GM19099 (cell line): Measurements from ENCODE around the gene CPEB3.

Experiments
- POLR2A ChIP-seq: IDR thresholded peaks from 3 replicates; pipeline ENCODE4 v1.6.1; 2011; ENCODE audit warnings: low read depth; ENCODE audit not compliant: insufficient read length; ENCODE audit errors: extremely low read depth

The CPEB3 gene

DNA sequence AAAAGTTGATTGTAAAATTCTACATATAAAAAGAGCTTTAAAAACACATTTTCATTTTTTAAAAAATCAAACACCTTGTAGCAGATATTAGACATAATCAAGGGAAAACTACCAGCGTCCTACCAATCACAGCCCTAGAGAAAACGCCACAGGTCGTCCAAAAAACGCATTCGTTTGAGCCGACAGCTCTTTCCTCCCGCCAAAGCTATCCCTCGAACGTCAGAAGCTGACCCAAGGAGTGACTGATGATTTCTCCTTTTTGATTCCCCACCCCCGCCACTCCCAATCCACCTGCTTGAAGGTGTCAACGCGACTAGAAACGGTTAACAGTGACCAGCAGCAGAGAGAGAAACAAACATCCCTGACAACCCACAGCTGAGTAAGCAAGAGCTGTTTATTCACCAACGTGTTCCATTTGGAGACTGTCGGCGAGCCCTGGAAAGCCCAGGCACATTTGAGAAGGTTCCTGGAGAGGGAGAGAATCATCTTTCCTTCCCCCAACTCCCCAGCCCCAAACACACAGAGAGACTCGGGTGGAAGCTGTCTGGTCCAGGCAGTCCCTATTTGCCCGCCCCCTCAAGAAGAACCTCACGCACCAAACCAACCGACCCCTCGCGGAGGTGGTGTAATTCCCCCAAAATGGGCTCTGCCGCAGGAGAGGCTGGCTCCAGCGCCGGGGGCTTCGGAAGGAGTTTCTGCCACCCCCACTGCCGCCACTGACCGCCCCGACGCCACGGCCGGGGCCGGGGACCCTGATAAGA, 622 bp downstream of the CPEB3 start:
- TF ChIP-seq POLR2A, result no peak

DNA sequence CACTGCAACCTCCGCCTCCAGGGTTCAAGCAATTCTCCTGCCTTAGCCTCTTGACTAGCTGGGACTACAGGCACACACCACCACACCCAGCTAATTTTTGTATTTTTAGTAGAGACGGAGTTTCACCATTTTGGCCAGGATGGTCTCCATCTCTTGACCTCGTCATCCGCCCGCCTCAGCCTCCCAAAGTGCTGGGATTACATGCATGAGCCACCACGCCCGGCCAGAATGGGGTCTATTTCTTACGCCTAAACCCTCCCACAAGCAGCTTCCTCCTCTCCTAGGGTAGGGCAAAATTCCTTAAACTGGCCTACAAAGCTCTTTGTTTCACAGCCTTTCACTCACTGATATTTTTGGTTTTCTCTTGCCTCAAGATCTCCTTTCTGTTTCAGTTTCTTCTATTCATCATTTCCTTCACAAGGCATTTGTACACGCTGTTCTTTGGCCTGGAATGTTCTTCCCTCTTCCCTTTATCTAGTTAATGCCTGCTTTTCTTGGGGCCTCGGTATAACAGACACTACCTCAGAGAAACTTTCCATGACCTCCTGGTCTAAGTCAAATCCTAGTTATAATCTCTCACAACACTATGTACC, 6.7 kb downstream of the CPEB3 start:
- no peak for TF ChIP-seq POLR2A

GRCh38 chr10:92278996-92279696, 11.7 kb downstream of the CPEB3 start:
- no peak for TF ChIP-seq POLR2A

GRCh38 chr10:92274071-92274470, 16.8 kb downstream of the CPEB3 start:
- TF ChIP-seq POLR2A, result no peak

GRCh38 chr10:92268748-92269147, 22.1 kb downstream of the CPEB3 start:
- TF ChIP-seq POLR2A, result no peak

DNA sequence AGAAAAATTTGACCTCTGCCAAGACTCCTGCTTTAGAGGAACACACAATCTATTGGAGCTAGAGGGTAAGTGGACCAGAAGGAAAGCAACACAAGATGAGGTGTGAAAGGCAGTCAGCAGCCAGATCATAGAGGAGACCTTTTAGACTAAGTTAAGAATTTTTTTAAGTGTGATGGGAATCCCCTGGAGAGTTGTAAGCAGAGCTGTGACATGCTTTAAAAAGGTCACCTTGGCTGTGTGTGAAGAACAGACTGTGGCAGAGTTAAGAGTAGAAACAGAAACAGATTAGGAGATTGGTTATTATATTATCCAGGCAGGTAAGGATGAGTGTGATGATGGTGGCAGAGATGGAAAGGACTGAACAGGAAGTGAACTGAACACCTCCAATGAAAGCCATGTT, 23.5 kb downstream of the CPEB3 start:
- TF ChIP-seq POLR2A, result no peak

DNA sequence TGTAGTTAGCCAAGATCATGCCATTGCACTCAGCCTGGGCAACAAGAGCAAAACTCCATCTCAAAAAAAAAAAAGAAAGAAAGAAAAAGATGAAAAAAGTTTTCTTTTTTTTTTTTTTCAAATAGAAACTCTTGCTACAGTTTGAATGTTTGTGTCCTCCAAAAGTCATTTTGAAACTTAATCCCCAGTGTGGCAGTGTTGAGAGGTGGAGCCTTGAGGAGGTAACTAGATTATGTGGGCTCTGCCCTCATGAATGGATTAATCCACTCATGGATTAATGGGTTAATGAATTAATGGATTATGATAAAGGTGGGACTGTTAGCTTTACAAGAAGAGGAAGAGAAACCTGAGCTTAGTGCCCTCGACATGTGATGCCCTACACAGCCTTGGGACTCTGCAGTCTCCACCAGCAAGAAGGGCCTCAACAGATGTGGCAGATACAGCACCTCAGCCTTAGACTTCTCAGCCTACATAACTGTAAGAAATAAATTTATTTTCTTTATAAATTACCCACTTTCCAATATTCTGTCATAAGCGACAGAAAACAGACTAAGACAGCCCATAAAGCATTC, 25.1 kb downstream of the CPEB3 start:
- no peak for TF ChIP-seq POLR2A

GRCh38 chr10:92264249-92264648, 26.6 kb downstream of the CPEB3 start:
- TF ChIP-seq POLR2A, result no peak

DNA sequence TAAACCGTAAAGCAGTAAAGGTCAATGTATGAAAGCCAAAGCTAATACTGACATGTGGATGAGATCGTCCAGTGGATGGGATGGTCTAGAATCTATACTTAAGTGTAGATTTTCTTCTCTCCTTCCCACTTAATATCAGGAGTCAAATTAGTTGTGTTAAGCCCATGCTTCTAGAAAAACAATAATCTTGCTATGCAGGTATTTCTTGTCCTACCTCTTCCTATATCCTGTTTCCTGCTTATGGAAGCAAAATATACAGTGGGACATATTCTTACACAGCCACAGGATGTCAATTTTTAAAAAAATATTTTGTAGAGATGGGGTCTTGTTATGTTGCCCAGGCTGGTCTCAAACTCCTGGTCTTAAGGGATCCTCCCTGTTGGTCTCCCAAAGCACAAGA, 27.5 kb downstream of the CPEB3 start:
- no peak for TF ChIP-seq POLR2A

DNA sequence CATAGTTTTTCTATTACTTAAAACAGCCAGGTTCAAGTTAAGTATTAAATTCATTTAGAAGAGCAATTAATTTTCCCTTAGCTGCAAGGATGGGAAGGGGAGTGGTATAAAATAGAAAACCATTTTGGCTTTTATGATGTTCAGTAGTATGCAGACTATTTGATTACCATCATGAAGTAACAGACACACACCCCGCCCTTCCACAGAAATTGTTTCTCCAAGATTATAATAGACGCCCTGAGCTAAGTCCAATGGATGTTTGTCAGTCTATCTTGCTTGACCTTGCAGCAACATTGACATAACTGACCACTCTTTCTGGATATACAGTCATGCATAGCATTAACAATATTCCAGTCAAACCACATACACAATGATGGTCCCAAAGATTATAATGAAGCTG, 42.3 kb downstream of the CPEB3 start:
- no peak for TF ChIP-seq POLR2A

- TF ChIP-seq POLR2A, result no peak
Observed at GRCh38 chr10:92244796-92245195, 46.1 kb downstream of the CPEB3 start.

DNA sequence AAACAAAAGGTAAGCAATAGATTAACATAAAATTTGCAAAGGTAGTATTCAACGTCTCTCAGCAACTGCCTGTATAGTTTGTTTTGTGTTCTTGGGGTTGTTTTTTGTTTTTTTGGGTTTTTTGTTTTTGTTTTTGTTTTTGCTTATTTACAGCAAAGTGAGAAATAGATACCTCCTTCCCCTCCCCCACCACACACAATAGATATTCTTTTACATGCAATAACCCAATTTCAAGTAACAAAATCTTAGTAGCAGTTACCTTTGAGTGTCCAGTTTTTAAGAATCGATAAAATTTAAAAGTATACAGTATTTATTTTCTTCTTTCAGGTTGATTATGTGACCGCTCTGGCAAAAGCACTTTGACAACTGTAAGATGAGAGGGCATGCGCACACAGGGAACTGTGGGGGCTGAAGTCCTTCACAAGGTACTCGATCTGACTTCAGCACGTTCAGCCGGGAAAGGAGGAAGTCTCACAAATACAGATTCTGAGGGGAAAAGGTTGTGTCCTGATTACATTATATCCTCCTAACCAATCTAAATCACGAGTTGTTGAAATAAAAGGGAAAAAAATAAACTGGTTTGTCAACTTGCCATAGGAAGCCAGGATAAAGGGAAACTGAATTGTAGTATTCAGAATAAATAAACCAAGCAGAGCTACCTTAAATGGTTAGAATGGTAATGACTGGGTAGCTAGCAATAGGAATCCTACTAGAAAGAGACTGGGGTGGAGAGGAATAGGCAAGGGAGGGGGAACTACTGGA, 47.8 kb downstream of the CPEB3 start:
- TF ChIP-seq POLR2A, result no peak

DNA sequence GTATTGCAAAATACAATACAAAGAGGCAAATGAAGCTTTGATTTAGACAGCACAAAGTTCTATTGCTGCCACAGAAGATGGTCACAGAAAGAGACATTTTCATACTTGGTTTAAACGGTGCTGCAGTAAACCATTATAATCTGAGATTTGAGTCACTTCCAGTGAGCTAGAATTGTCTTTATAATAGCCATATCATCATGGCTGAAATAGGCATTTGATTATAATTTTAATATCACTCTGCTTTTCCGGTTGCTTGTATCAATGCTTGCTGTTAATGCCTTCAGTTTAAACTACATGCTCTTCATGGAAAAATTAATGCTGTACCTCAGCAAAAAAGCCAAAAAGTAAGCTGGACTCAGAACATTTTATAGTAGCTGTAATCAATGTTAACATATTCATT, 48.5 kb downstream of the CPEB3 start:
- no peak for TF ChIP-seq POLR2A

- TF ChIP-seq POLR2A, result no peak
Observed at GRCh38 chr10:92241501-92241900, 49.4 kb downstream of the CPEB3 start.

- TF ChIP-seq POLR2A, result no peak
Observed at GRCh38 chr10:92241158-92241500, 49.7 kb downstream of the CPEB3 start.
